ENCODE measurements around the gene ERBB4.

GRCh38 chr2:212136216-212136795 lies 402.3 kb downstream of the ERBB4 start:
- no peak for TF ChIP-seq POLR2A (IDR thresholded peaks at IDR 0.05)
- TF ChIP-seq, protein P1, sequence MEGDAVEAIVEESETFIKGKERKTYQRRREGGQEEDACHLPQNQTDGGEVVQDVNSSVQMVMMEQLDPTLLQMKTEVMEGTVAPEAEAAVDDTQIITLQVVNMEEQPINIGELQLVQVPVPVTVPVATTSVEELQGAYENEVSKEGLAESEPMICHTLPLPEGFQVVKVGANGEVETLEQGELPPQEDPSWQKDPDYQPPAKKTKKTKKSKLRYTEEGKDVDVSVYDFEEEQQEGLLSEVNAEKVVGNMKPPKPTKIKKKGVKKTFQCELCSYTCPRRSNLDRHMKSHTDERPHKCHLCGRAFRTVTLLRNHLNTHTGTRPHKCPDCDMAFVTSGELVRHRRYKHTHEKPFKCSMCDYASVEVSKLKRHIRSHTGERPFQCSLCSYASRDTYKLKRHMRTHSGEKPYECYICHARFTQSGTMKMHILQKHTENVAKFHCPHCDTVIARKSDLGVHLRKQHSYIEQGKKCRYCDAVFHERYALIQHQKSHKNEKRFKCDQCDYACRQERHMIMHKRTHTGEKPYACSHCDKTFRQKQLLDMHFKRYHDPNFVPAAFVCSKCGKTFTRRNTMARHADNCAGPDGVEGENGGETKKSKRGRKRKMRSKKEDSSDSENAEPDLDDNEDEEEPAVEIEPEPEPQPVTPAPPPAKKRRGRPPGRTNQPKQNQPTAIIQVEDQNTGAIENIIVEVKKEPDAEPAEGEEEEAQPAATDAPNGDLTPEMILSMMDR (IDR thresholded peaks at IDR 0.05), result no peak

Measured in esophagus squamous epithelium (tissue), 4 donors.